HG02623 (cell line): ENCODE results near the gene CNN3.

ENCODE experiments used
- ATAC-seq: cut with Tn5 transposase; IDR thresholded peaks from one replicate; pipeline ENCODE4 v1.9.1; 2021; ENCODE audit warnings: moderate library complexity; ENCODE audit not compliant: unreplicated experiment

Gene CNN3

GRCh38 chr1:94926915-94927404 lies at the start of gene CNN3:
Gene CNN3, minus strand, starts transcription at chr1:94927110. Its CDS starts 216 bp downstream, at chr1:94926894.
- ATAC-seq = peak; percentile 84

GRCh38 chr1:94974824-94975223 lies 47.9 kb upstream of the CNN3 start:
- ATAC-seq = no peak

GRCh38 chr1:94974241-94974640 lies 47.3 kb upstream of the CNN3 start:
- no peak for ATAC-seq

GRCh38 chr1:94973309-94973922 lies 46.5 kb upstream of the CNN3 start:
- no peak for ATAC-seq

- ATAC-seq = no peak
Observed at GRCh38 chr1:94971491-94971924, 44.6 kb upstream of the CNN3 start.

- ATAC-seq = no peak
Observed at GRCh38 chr1:94970783-94971182, 43.9 kb upstream of the CNN3 start.

GRCh38 chr1:94969137-94969536 lies 42.2 kb upstream of the CNN3 start:
- ATAC-seq = no peak

GRCh38 chr1:94966033-94966432 lies 39.1 kb upstream of the CNN3 start:
- no peak for ATAC-seq

GRCh38 chr1:94963864-94964263 lies 37.0 kb upstream of the CNN3 start:
- ATAC-seq = no peak

GRCh38 chr1:94962409-94963265 lies 35.7 kb upstream of the CNN3 start:
- ATAC-seq = peak; percentile 97

- no peak for ATAC-seq
Observed at GRCh38 chr1:94961988-94962387, 35.1 kb upstream of the CNN3 start.

GRCh38 chr1:94961582-94961981 lies 34.7 kb upstream of the CNN3 start:
- ATAC-seq = no peak

GRCh38 chr1:94958081-94958480 lies 31.2 kb upstream of the CNN3 start:
- no peak for ATAC-seq

GRCh38 chr1:94955767-94956632 lies 29.1 kb upstream of the CNN3 start:
- ATAC-seq = no peak

GRCh38 chr1:94954263-94955220 lies 27.6 kb upstream of the CNN3 start:
- ATAC-seq = no peak

GRCh38 chr1:94953746-94954145 lies 26.8 kb upstream of the CNN3 start:
- ATAC-seq = no peak

- no peak for ATAC-seq
Observed at GRCh38 chr1:94953107-94953506, 26.2 kb upstream of the CNN3 start.

- no peak for ATAC-seq
Observed at GRCh38 chr1:94952539-94952938, 25.6 kb upstream of the CNN3 start.

- no peak for ATAC-seq
Observed at GRCh38 chr1:94951509-94952208, 24.7 kb upstream of the CNN3 start.
